Neural cell (in vitro differentiated cells): Measurements from ENCODE around the gene KCNAB1. TPM values are rescaled to one million over a fixed set of nuclear protein-coding genes. Genes with fewer than 3 reads are reported as not detected.

Experiments used
- H2AFZ ChIP-seq: fragments of 200-600, 300-800 bp; sonication (generic), shearing (Covaris generic); 2 replicates; pipeline ENCODE4 v1.6.0; 2014; ENCODE audit warnings: low read depth, mild to moderate bottlenecking, antibody characterized with exemption, low read length, moderate library complexity
- H3F3A ChIP-seq: fragments of 200-600 bp; shearing (Covaris generic); 2 replicates; pipeline ENCODE4 v1.6.1; 2016; ENCODE audit warnings: mild to moderate bottlenecking, moderate library complexity, mixed read lengths, antibody characterized with exemption, low read length; ENCODE audit not compliant: insufficient read depth, poor library complexity, severe bottlenecking
- H3K27ac ChIP-seq: fragments of 200-600, 300-800 bp; sonication (generic), shearing (Covaris generic); 2 replicates; pipeline ENCODE4 v1.5.1; 2014; ENCODE audit warnings: mild to moderate bottlenecking, low read length, moderate library complexity
- H3K27me3 ChIP-seq: fragments of 300-800, 200-600 bp; sonication (generic), shearing (Covaris generic); 2 replicates; pipeline ENCODE4 v1.6.0; 2014; ENCODE audit warnings: mild to moderate bottlenecking, low read depth, low read length, moderate library complexity; ENCODE audit not compliant: insufficient read depth
- H3K36me3 ChIP-seq: fragments of 300-800, 200-600 bp; sonication (generic), shearing (Covaris generic); 2 replicates; pipeline ENCODE4 v1.5.1; 2014; ENCODE audit warnings: mild to moderate bottlenecking, antibody characterized with exemption, low read length, moderate library complexity; ENCODE audit not compliant: insufficient read depth
- H3K4me2 ChIP-seq: fragments of 300-800, 200-600 bp; sonication (generic), shearing (Covaris generic); 2 replicates; pipeline ENCODE4 v1.6.0; 2014; ENCODE audit warnings: mild to moderate bottlenecking, low read length
- H3K4me3 ChIP-seq: fragments of 300-800, 200-600 bp; sonication (generic), shearing (Covaris generic); 2 replicates; pipeline ENCODE4 v1.5.1; 2014; ENCODE audit warnings: mild to moderate bottlenecking, low read length, moderate library complexity
- H3K79me2 ChIP-seq: fragments of 200-600 bp; shearing (Covaris generic); replicated peaks from 2 replicates; pipeline ENCODE4 v1.6.0; 2014; ENCODE audit warnings: mild to moderate bottlenecking, low read length, moderate library complexity; ENCODE audit not compliant: insufficient read depth
- H3K9ac ChIP-seq: fragments of 300-800, 200-600 bp; sonication (generic), shearing (Covaris generic); 2 replicates; pipeline ENCODE4 v1.6.1; 2016; ENCODE audit warnings: mild to moderate bottlenecking, low read length, mixed read lengths
- H3K9me2 ChIP-seq: fragments of 200-600 bp; shearing (Covaris generic); 2 replicates; pipeline ENCODE4 v1.6.1; 2016; ENCODE audit warnings: mild to moderate bottlenecking, low read length, mixed read lengths; ENCODE audit not compliant: insufficient read depth
- H3K9me3 ChIP-seq: fragments of 200-600, 300-800 bp; sonication (generic), shearing (Covaris generic); 2 replicates; pipeline ENCODE4 v1.6.1; 2016; ENCODE audit warnings: mild to moderate bottlenecking, mixed run types, low read length, moderate library complexity, mixed read lengths
- H4K20me1 ChIP-seq: fragments of 200-600 bp; shearing (Covaris generic); 2 replicates; pipeline ENCODE4 v1.6.1; 2016; ENCODE audit warnings: mild to moderate bottlenecking, mixed run types; ENCODE audit not compliant: insufficient read depth
- EZH2 ChIP-seq: fragments of 200-600, 300-800 bp; shearing (Covaris generic), sonication (generic); IDR thresholded peaks from 2 replicates; pipeline ENCODE4 v1.6.1; 2014; ENCODE audit warnings: antibody characterized with exemption, low read length, borderline replicate concordance, mild to moderate bottlenecking; ENCODE audit not compliant: insufficient read depth, poor library complexity, severe bottlenecking
- MXI1 ChIP-seq: fragments of 450-650 bp; conservative IDR thresholded peaks from 2 replicates; pipeline ENCODE4 v1.6.1; 2014; ENCODE audit warnings: antibody characterized with exemption, mild to moderate bottlenecking; ENCODE audit not compliant: poor library complexity, severe bottlenecking
- POLR2AphosphoS5 ChIP-seq: IDR thresholded peaks from 2 replicates; pipeline ENCODE4 v1.6.1; 2012
- RAD21 ChIP-seq: fragments of 450-650 bp; conservative IDR thresholded peaks from 2 replicates; pipeline ENCODE4 v1.6.1; 2014; ENCODE audit warnings: antibody characterized with exemption, mild to moderate bottlenecking, moderate library complexity
- SMC3 ChIP-seq: fragments of 450-650 bp; conservative IDR thresholded peaks from 2 replicates; pipeline ENCODE4 v1.6.1; 2014; ENCODE audit warnings: antibody characterized with exemption, mild to moderate bottlenecking, moderate library complexity; ENCODE audit not compliant: poor library complexity
- TAF1 ChIP-seq: IDR thresholded peaks from 2 replicates; pipeline ENCODE4 v1.6.1; 2012; ENCODE audit warnings: low read depth
- polyA plus RNA-seq: library from polyadenylated mRNA; depleted of rRNA; stranded (reverse); fragments of >200 nt; gene quantifications from 2 replicates; pipeline ENCODE4 v1.2.3, GENCODE V29; 2014
- TF ChIP-seq, protein P1 (sequence below): IDR thresholded peaks from 2 replicates; pipeline ENCODE4 v1.6.1; 2012; ENCODE audit warnings: borderline replicate concordance
- TF ChIP-seq, protein P2 (sequence below): fragments of 450-650 bp; IDR thresholded peaks from 2 replicates; pipeline ENCODE4 v1.5.1; 2014; ENCODE audit warnings: antibody characterized with exemption, mild to moderate bottlenecking, moderate library complexity; ENCODE audit not compliant: poor library complexity, severe bottlenecking

The KCNAB1 gene
- polyA plus RNA-seq, 1 donor from 2014 or later = 14.9 TPM

DNA sequence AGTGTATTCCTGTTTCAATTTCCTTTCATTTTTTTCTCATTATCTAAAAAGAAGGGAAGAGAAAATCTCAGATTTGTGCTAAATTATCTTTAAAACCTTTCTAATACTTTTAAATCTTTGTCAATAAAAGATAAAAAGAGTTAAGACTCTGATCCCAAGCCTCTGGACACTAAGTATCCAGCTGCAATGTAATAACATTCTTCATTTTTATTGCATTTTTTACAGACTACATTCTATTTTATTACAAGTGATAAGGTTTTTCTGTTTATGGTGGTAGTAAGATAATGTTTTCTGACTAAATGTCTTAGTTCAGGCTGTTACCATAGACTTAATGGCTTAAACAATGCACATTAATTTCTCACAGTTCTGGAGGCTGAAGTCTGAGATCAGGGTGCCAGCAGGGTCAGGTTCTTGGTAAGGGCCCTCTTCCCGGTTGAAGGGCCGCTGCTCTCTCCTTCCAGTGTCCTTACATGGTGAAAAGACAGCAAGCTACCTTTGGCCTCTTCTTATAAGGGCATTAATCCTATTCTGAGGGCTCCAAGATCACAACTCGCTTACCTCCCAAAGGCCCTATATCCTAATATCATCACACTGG is 19.7 kb downstream of the KCNAB1 start:
- Histone ChIP-seq H4K20me1 (no peaks in the 10 kb centered on the region), H2AFZ (no peak overlapping the region), H3K36me3 (no peaks in the 10 kb centered on the region), H3K9me2 (no peaks in the 10 kb centered on the region), H3K4me3 (no peak overlapping the region), H3K27me3 (no peaks in the 10 kb centered on the region), H3K4me2 (no peak overlapping the region), H3K9ac (no peak overlapping the region), H3K27ac (no peak overlapping the region), H3K9me3 (no peaks in the 10 kb centered on the region), H3K79me2 (no peaks in the 10 kb centered on the region), H3F3A (no peaks in the 10 kb centered on the region)
- TF ChIP-seq POLR2AphosphoS5 (no peak), SMC3 (no peak), MXI1 (no peak)
- TF ChIP-seq, protein P1, sequence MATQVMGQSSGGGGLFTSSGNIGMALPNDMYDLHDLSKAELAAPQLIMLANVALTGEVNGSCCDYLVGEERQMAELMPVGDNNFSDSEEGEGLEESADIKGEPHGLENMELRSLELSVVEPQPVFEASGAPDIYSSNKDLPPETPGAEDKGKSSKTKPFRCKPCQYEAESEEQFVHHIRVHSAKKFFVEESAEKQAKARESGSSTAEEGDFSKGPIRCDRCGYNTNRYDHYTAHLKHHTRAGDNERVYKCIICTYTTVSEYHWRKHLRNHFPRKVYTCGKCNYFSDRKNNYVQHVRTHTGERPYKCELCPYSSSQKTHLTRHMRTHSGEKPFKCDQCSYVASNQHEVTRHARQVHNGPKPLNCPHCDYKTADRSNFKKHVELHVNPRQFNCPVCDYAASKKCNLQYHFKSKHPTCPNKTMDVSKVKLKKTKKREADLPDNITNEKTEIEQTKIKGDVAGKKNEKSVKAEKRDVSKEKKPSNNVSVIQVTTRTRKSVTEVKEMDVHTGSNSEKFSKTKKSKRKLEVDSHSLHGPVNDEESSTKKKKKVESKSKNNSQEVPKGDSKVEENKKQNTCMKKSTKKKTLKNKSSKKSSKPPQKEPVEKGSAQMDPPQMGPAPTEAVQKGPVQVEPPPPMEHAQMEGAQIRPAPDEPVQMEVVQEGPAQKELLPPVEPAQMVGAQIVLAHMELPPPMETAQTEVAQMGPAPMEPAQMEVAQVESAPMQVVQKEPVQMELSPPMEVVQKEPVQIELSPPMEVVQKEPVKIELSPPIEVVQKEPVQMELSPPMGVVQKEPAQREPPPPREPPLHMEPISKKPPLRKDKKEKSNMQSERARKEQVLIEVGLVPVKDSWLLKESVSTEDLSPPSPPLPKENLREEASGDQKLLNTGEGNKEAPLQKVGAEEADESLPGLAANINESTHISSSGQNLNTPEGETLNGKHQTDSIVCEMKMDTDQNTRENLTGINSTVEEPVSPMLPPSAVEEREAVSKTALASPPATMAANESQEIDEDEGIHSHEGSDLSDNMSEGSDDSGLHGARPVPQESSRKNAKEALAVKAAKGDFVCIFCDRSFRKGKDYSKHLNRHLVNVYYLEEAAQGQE = no peak

DNA sequence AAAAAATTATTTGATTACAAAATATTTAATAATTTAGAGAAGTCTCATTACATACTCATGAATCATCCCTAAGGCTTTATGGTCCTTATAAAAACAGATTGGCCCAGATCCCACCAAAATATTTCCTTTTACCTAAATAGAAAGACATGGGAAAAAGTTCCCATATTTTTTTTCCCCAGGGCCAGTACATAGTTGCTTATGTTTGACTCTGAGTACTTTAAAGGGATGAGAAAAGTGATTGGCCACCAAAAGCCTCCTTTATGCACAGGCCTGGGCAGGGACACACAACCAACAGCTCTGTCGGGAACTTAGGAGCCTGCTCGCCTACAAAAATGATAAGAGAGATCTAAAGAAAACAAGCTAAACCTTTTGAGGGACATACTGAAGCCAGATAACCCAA is 22.3 kb downstream of the KCNAB1 start:
- Histone ChIP-seq H4K20me1 (no peaks in the 10 kb centered on the region), H3K9me3 (no peaks in the 10 kb centered on the region), H3F3A (no peaks in the 10 kb centered on the region), H3K27ac (no peak overlapping the region), H3K79me2 (no peaks in the 10 kb centered on the region), H3K9ac (no peak overlapping the region), H3K36me3 (no peaks in the 10 kb centered on the region), H2AFZ (no peak overlapping the region), H3K9me2 (no peaks in the 10 kb centered on the region), H3K4me3 (no peak overlapping the region), H3K4me2 (no peak overlapping the region), H3K27me3 (no peaks in the 10 kb centered on the region)
- TF ChIP-seq POLR2AphosphoS5 (no peak), TAF1 (no peak), RAD21 (no peak), MXI1 (no peak), EZH2 (no peak)

DNA sequence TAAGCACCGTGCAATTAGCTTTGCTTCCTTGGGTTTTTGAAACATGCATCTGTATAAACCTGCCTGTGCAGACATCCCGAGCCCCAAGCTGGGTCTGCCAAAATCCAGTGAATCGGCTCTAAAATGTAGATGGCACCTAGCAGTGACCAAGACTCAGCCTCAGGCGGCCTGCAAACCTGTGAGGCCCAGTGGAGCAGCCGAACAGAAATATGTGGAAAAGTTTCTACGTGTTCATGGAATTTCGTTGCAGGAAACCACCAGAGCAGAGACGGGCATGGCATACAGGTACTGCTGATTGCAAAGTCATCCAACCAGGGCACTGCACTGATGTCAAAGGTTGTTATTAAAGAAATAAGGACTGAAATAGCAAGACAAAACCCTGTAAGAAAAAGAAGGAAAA is 22.8 kb downstream of the KCNAB1 start:
- Histone ChIP-seq H3K27me3 (no peaks in the 10 kb centered on the region), H3K4me2 (no peak overlapping the region), H3K9ac (no peak overlapping the region), H3K9me2 (no peaks in the 10 kb centered on the region), H4K20me1 (no peaks in the 10 kb centered on the region), H3K4me3 (no peak overlapping the region), H3K36me3 (no peaks in the 10 kb centered on the region), H3K9me3 (no peaks in the 10 kb centered on the region), H3K27ac (no peak overlapping the region), H2AFZ (no peak overlapping the region), H3F3A (no peaks in the 10 kb centered on the region), H3K79me2 (no peaks in the 10 kb centered on the region)
- no peak for TF ChIP-seq RAD21
- TF ChIP-seq TAF1 = no peak
- TF ChIP-seq, protein P2, sequence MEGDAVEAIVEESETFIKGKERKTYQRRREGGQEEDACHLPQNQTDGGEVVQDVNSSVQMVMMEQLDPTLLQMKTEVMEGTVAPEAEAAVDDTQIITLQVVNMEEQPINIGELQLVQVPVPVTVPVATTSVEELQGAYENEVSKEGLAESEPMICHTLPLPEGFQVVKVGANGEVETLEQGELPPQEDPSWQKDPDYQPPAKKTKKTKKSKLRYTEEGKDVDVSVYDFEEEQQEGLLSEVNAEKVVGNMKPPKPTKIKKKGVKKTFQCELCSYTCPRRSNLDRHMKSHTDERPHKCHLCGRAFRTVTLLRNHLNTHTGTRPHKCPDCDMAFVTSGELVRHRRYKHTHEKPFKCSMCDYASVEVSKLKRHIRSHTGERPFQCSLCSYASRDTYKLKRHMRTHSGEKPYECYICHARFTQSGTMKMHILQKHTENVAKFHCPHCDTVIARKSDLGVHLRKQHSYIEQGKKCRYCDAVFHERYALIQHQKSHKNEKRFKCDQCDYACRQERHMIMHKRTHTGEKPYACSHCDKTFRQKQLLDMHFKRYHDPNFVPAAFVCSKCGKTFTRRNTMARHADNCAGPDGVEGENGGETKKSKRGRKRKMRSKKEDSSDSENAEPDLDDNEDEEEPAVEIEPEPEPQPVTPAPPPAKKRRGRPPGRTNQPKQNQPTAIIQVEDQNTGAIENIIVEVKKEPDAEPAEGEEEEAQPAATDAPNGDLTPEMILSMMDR = no peak
- TF ChIP-seq, protein P1 = no peak
- TF ChIP-seq POLR2AphosphoS5 = no peak
- no peak for TF ChIP-seq MXI1
